Measurements from ENCODE around the gene FGB.

FGB gene

GRCh38 chr4:154562697-154563254, at the start of gene FGB:
TSS of gene FGB (plus strand) at chr4:154563011. CDS start at chr4:154563019, 8 bp downstream.
- Mint-ChIP-seq H3K27ac (no peak within 1 kb of the TSS), H3K9me3 (no peaks in the 10 kb centered on the region), H3K4me1 (peaks cover 6% of the 10 kb centered on the region), H3K27me3 (no peaks in the 10 kb centered on the region), H3K36me3 (no peaks in the 10 kb centered on the region), H3K4me3 (no peak within 1 kb of the TSS)
- no peak for ATAC-seq

GRCh38 chr4:154516318-154517029, 46.3 kb upstream of the FGB start:
- H3K4me3 Mint-ChIP-seq: no peak overlapping the region
- peaks cover 28% of the 10 kb centered on the region for H3K27me3 Mint-ChIP-seq
- no peaks in the 10 kb centered on the region for H3K36me3 Mint-ChIP-seq
- H3K9me3 Mint-ChIP-seq: no peaks in the 10 kb centered on the region
- H3K27ac Mint-ChIP-seq: no peak overlapping the region
- no peak for ATAC-seq
- H3K4me1 Mint-ChIP-seq: peaks cover 6% of the 10 kb centered on the region

GRCh38 chr4:154517591-154517990, 45.2 kb upstream of the FGB start:
- Mint-ChIP-seq H3K9me3 (no peaks in the 10 kb centered on the region), H3K4me3 (no peak overlapping the region), H3K27ac (no peak overlapping the region), H3K36me3 (no peaks in the 10 kb centered on the region), H3K27me3 (peaks cover 28% of the 10 kb centered on the region), H3K4me1 (peaks cover 3% of the 10 kb centered on the region)
- ATAC-seq: no peak

GRCh38 chr4:154519214-154519613, 43.6 kb upstream of the FGB start:
- Mint-ChIP-seq H3K27ac (no peak overlapping the region), H3K27me3 (peaks cover 44% of the 10 kb centered on the region), H3K9me3 (no peaks in the 10 kb centered on the region), H3K4me1 (no peaks in the 10 kb centered on the region), H3K4me3 (no peak overlapping the region), H3K36me3 (no peaks in the 10 kb centered on the region)
- ATAC-seq: no peak

GRCh38 chr4:154521607-154522006, 41.2 kb upstream of the FGB start:
- H3K27me3 Mint-ChIP-seq: peaks cover 51% of the 10 kb centered on the region

GRCh38 chr4:154526151-154526550, 36.7 kb upstream of the FGB start:
- Mint-ChIP-seq H3K4me1 (peaks cover 18% of the 10 kb centered on the region), H3K27me3 (peaks cover 33% of the 10 kb centered on the region), H3K27ac (no peak overlapping the region)

More at GRCh38 chr4:154521607-154522006, 41.2 kb upstream of the FGB start:
- Mint-ChIP-seq H3K4me3 (no peak overlapping the region), H3K9me3 (no peaks in the 10 kb centered on the region), H3K27ac (no peak overlapping the region), H3K4me1 (peaks cover 9% of the 10 kb centered on the region), H3K36me3 (no peaks in the 10 kb centered on the region)
- no peak for ATAC-seq

GRCh38 chr4:154527308-154527707, 35.5 kb upstream of the FGB start:
- H3K4me1 Mint-ChIP-seq: peaks cover 18% of the 10 kb centered on the region
- H3K27ac Mint-ChIP-seq: no peak overlapping the region
- ATAC-seq: no peak
- no peaks in the 10 kb centered on the region for H3K9me3 Mint-ChIP-seq
- no peaks in the 10 kb centered on the region for H3K36me3 Mint-ChIP-seq
- H3K27me3 Mint-ChIP-seq: peaks cover 33% of the 10 kb centered on the region
- no peak overlapping the region for H3K4me3 Mint-ChIP-seq

More at GRCh38 chr4:154526151-154526550, 36.7 kb upstream of the FGB start:
- ATAC-seq: no peak
- H3K9me3 Mint-ChIP-seq: no peaks in the 10 kb centered on the region
- H3K4me3 Mint-ChIP-seq: no peak overlapping the region
- no peaks in the 10 kb centered on the region for H3K36me3 Mint-ChIP-seq

- H3K27me3 Mint-ChIP-seq: peaks cover 19% of the 10 kb centered on the region
- H3K9me3 Mint-ChIP-seq: no peaks in the 10 kb centered on the region
- H3K36me3 Mint-ChIP-seq: no peaks in the 10 kb centered on the region
- no peak overlapping the region for H3K27ac Mint-ChIP-seq
- peaks cover 18% of the 10 kb centered on the region for H3K4me1 Mint-ChIP-seq
- no peak for ATAC-seq
- H3K4me3 Mint-ChIP-seq: no peak overlapping the region
Observed at GRCh38 chr4:154528869-154529268, 33.9 kb upstream of the FGB start.

- H3K4me1 Mint-ChIP-seq: peaks cover 18% of the 10 kb centered on the region
- H3K27ac Mint-ChIP-seq: no peak overlapping the region
- no peak overlapping the region for H3K4me3 Mint-ChIP-seq
- no peaks in the 10 kb centered on the region for H3K36me3 Mint-ChIP-seq
- ATAC-seq: no peak
- no peaks in the 10 kb centered on the region for H3K9me3 Mint-ChIP-seq
- peaks cover 9% of the 10 kb centered on the region for H3K27me3 Mint-ChIP-seq
Observed at GRCh38 chr4:154529728-154530519, 32.9 kb upstream of the FGB start.

- H3K36me3 Mint-ChIP-seq: peaks cover 13% of the 10 kb centered on the region
- H3K27ac Mint-ChIP-seq: no peak overlapping the region
- no peak for ATAC-seq
- no peaks in the 10 kb centered on the region for H3K27me3 Mint-ChIP-seq
- H3K4me1 Mint-ChIP-seq: no peaks in the 10 kb centered on the region
- H3K4me3 Mint-ChIP-seq: no peak overlapping the region
- no peaks in the 10 kb centered on the region for H3K9me3 Mint-ChIP-seq
Observed at GRCh38 chr4:154534296-154534695, 28.5 kb upstream of the FGB start.

GRCh38 chr4:154542271-154542879, 20.4 kb upstream of the FGB start:
- Mint-ChIP-seq H3K27me3 (no peaks in the 10 kb centered on the region), H3K9me3 (peaks cover 2% of the 10 kb centered on the region), H3K4me3 (no peak overlapping the region), H3K27ac (no peak overlapping the region), H3K4me1 (no peaks in the 10 kb centered on the region), H3K36me3 (peaks cover 46% of the 10 kb centered on the region)
- no peak for ATAC-seq

- Mint-ChIP-seq H3K4me1 (peaks cover 13% of the 10 kb centered on the region), H3K36me3 (peaks cover 35% of the 10 kb centered on the region), H3K4me3 (no peak overlapping the region), H3K27ac (no peak overlapping the region), H3K27me3 (no peaks in the 10 kb centered on the region), H3K9me3 (peaks cover 2% of the 10 kb centered on the region)
- ATAC-seq: no peak
Observed at GRCh38 chr4:154545689-154546088, 17.1 kb upstream of the FGB start.

- Mint-ChIP-seq H3K4me3 (peak within 1 kb of the TSS; percentile 90), H3K9me3 (no peaks in the 10 kb centered on the region), H3K36me3 (peaks cover 5% of the 10 kb centered on the region), H3K27ac (peak within 1 kb of the TSS; percentile 86), H3K4me1 (peaks cover 13% of the 10 kb centered on the region), H3K27me3 (no peaks in the 10 kb centered on the region)
- peak; percentile 100 for ATAC-seq
Observed at GRCh38 chr4:154549894-154550790, 12.7 kb upstream of the FGB start, which contains the start of gene PLRG1. TSS of gene PLRG1 (minus strand) at chr4:154550400. CDS start at chr4:154550308, 92 bp downstream.

- no peak overlapping the region for H3K27ac Mint-ChIP-seq
- peak; percentile 67 for ATAC-seq
- H3K9me3 Mint-ChIP-seq: peaks cover under 1% of the 10 kb centered on the region
- peaks cover 5% of the 10 kb centered on the region for H3K36me3 Mint-ChIP-seq
- peaks cover 13% of the 10 kb centered on the region for H3K4me1 Mint-ChIP-seq
- H3K27me3 Mint-ChIP-seq: no peaks in the 10 kb centered on the region
- no peak overlapping the region for H3K4me3 Mint-ChIP-seq
Observed at GRCh38 chr4:154551872-154552686, 10.7 kb upstream of the FGB start.
